Retinal pigment epithelial cell (primary cell): Measurements from ENCODE around the gene PPP1R3D.

ENCODE experiments used
- DNase-seq: peaks from one replicate; pipeline ENCODE4 v3.0.0-alpha.2; 2010; ENCODE audit warnings: low read depth
- H3K4me3 ChIP-seq: 2 replicates; pipeline ENCODE4 v1.5.1; 2011; ENCODE audit warnings: mild to moderate bottlenecking, low read length, control low read depth, moderate library complexity
- TF ChIP-seq, protein P1 (sequence below): conservative IDR thresholded peaks from 2 replicates; pipeline ENCODE4 v1.5.1; 2011; ENCODE audit warnings: low read depth, low read length, control low read depth, inconsistent platforms

PPP1R3D gene

DNA sequence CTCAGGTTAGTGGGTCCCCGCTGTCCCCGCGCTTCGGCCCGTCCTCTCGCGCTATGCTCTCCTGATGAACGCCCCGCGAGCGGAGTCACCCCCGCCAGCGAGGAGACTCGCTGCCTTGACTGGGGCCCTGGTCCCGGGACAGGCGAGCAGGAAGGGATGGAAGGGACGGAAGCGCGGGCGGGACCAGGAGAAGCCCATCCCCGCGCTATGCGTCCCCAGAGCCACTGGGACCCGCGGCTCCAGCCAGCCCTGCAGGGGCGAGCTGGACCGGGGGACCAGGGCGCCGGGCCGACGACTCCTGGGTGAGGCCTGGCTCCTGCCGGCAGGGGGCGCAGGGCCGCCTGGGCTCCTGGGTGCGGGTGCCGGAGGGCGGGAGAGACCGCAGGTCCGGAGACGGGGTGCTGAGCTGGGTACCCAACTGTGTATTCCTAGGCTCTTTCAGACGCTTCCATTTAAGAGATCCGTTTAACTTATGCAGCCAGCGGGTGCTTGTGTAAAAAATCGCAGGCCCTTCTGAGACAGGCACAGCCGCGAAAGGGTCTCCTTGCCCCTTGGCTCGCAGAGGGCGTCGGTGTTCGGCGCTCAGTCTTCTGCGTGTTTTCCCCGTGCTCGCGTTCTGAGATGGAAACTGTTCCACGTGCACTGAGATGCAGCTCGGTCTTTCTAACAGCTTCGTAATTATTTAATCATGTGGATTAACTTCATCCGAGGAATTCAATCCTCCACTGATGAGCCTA is 6.1 kb downstream of the PPP1R3D start:
- peak overlapping the region; percentile 56 for H3K4me3 ChIP-seq
- DNase-seq: no peak
- TF ChIP-seq, protein P1, sequence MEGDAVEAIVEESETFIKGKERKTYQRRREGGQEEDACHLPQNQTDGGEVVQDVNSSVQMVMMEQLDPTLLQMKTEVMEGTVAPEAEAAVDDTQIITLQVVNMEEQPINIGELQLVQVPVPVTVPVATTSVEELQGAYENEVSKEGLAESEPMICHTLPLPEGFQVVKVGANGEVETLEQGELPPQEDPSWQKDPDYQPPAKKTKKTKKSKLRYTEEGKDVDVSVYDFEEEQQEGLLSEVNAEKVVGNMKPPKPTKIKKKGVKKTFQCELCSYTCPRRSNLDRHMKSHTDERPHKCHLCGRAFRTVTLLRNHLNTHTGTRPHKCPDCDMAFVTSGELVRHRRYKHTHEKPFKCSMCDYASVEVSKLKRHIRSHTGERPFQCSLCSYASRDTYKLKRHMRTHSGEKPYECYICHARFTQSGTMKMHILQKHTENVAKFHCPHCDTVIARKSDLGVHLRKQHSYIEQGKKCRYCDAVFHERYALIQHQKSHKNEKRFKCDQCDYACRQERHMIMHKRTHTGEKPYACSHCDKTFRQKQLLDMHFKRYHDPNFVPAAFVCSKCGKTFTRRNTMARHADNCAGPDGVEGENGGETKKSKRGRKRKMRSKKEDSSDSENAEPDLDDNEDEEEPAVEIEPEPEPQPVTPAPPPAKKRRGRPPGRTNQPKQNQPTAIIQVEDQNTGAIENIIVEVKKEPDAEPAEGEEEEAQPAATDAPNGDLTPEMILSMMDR: peak; percentile 87

DNA sequence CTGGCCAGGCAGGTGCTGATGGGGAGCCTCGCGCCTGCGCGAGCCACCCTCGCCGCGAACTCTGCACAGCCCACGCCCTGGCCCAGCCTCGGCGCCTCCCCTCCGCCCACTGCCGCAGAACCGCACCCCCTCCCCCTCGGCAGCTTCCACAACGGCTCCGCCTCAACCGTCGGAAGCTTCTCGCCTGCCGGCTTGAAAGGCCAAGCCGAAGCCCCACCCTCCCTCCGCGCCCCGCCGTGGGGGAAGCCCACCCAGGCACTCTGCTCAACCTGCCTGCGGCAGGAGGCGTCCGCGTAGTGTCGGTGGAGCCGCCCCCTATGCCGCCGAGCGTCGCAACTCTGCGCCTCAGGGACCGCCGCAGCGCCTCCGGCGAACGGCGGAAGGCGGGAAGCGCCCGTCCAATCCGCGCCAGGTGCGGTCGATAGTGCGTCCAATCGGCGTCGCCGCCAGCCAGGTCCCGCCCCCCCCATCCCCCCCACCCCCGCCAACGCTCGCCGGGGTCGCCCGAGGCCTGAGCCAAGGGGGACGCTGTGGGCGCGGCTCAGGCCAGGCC is 6.7 kb downstream of the PPP1R3D start, which contains the start of gene SYCP2:
Gene SYCP2 (minus strand): TSS at position 342 of the 553 bp plus-strand sequence. CDS start 11,224 bp downstream, outside the sequence.
- TF ChIP-seq, protein P1: no peak
- no peak for DNase-seq
- H3K4me3 ChIP-seq: peak within 1 kb of the TSS; percentile 56

DNA sequence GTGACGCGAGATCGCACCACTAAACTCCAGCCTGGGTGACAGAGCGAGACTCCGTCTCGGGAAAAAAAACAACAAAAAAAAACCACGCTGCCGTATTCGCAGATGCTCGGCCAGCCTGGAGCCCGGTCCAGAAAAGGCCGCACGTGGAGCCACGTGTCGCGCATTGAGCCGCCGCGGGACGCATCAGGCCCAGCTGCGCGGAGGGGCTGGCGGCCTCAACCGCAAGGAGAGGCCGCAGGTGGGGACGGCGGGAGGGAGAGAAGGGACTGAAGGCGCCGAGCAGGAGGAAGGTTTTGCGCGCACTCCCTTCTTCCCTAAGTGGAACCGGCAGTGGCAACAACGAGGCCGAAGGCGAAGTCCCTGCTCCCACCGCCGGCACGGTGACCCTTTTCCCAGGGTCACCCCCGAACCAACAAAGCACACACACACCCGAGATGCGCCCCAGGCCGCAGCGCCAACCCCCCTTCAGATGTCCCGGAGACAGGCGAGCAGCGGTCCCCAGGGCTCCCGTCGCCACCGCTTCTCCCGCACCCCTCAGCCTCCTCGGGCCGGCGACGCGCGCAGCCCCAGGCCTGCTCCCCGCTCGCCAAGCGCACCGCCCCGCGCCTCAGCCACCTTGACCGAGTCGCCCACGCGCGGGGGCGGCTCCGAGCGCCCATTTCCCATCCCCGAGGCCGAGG is 7.3 kb downstream of the PPP1R3D start:
- no peak overlapping the region for H3K4me3 ChIP-seq
- TF ChIP-seq, protein P1: no peak
- DNase-seq: no peak

GRCh38 chr20:59931511-59932312 is 8.4 kb downstream of the PPP1R3D start:
- DNase-seq: no peak

GRCh38 chr20:59925899-59926298 is 14.2 kb downstream of the PPP1R3D start:
- H3K4me3 ChIP-seq: no peak overlapping the region
- DNase-seq: no peak
- TF ChIP-seq, protein P1: no peak

More at GRCh38 chr20:59931511-59932312, 8.4 kb downstream of the PPP1R3D start:
- H3K4me3 ChIP-seq: no peak overlapping the region
- TF ChIP-seq, protein P1: no peak

- TF ChIP-seq, protein P1: no peak
- no peak for DNase-seq
- H3K4me3 ChIP-seq: no peak overlapping the region
Observed at GRCh38 chr20:59925359-59925758, 14.7 kb downstream of the PPP1R3D start.
